IPS-18c (cell line): ENCODE data around the gene SLC9A1.

Experiments used
- H3K4me3 ChIP-seq: 2 replicates; pipeline ENCODE4 v1.7.0; 2013; ENCODE audit warnings: low read depth, mild to moderate bottlenecking, low read length, moderate library complexity; ENCODE audit not compliant: insufficient read depth
- H3K9me3 ChIP-seq: one replicate; pipeline ENCODE4 v1.6.1; 2013; ENCODE audit warnings: mild to moderate bottlenecking, low read length, moderate library complexity; ENCODE audit not compliant: control insufficient read depth, insufficient read depth

SLC9A1 gene

GRCh38 chr1:27153927-27154358 lies 982 bp downstream of the SLC9A1 start:
- H3K9me3 ChIP-seq = no peaks in the 10 kb centered on the region
- peak overlapping the region; percentile 72; the same call in 1 of the 2 replicates for H3K4me3 ChIP-seq

- H3K4me3 ChIP-seq = peak overlapping the region; percentile 20; the same call in 1 of the 2 replicates
- H3K9me3 ChIP-seq = no peaks in the 10 kb centered on the region
Measured at GRCh38 chr1:27153549-27153886, 1.4 kb downstream of the SLC9A1 start.

- no peaks in the 10 kb centered on the region for H3K9me3 ChIP-seq
- H3K4me3 ChIP-seq = peak overlapping the region; percentile 20; the same call in 1 of the 2 replicates
Measured at GRCh38 chr1:27152829-27153548, 1.9 kb downstream of the SLC9A1 start.

- Histone ChIP-seq H3K9me3 (no peaks in the 10 kb centered on the region), H3K4me3 (no peak overlapping the region)
Measured at GRCh38 chr1:27152004-27152828, 2.7 kb downstream of the SLC9A1 start.

GRCh38 chr1:27150641-27151040 lies 4.3 kb downstream of the SLC9A1 start:
- Histone ChIP-seq H3K9me3 (no peaks in the 10 kb centered on the region), H3K4me3 (no peak overlapping the region)

- Histone ChIP-seq H3K9me3 (no peaks in the 10 kb centered on the region), H3K4me3 (no peak overlapping the region)
Measured at GRCh38 chr1:27150183-27150582, 4.7 kb downstream of the SLC9A1 start.

- H3K9me3 ChIP-seq = no peaks in the 10 kb centered on the region
- H3K4me3 ChIP-seq = no peak overlapping the region
Measured at GRCh38 chr1:27149762-27150113, 5.2 kb downstream of the SLC9A1 start.

- Histone ChIP-seq H3K9me3 (no peaks in the 10 kb centered on the region), H3K4me3 (no peak overlapping the region)
Measured at GRCh38 chr1:27149084-27149761, 5.7 kb downstream of the SLC9A1 start.

GRCh38 chr1:27148591-27148990 lies 6.3 kb downstream of the SLC9A1 start:
- no peaks in the 10 kb centered on the region for H3K9me3 ChIP-seq
- no peak overlapping the region for H3K4me3 ChIP-seq

- H3K4me3 ChIP-seq = no peak overlapping the region
- H3K9me3 ChIP-seq = no peaks in the 10 kb centered on the region
Measured at GRCh38 chr1:27147842-27148518, 6.9 kb downstream of the SLC9A1 start.

- Histone ChIP-seq H3K4me3 (no peak overlapping the region), H3K9me3 (no peaks in the 10 kb centered on the region)
Measured at GRCh38 chr1:27145934-27146354, 9.0 kb downstream of the SLC9A1 start.

- H3K9me3 ChIP-seq = no peaks in the 10 kb centered on the region
- no peak overlapping the region; the same call in 1 of the 2 replicates for H3K4me3 ChIP-seq
Measured at GRCh38 chr1:27144920-27145661, 9.8 kb downstream of the SLC9A1 start.

GRCh38 chr1:27144049-27144748 lies 10.7 kb downstream of the SLC9A1 start:
- Histone ChIP-seq H3K9me3 (no peaks in the 10 kb centered on the region), H3K4me3 (no peak overlapping the region)

- Histone ChIP-seq H3K4me3 (no peak overlapping the region), H3K9me3 (no peaks in the 10 kb centered on the region)
Measured at GRCh38 chr1:27143401-27143800, 11.5 kb downstream of the SLC9A1 start.

GRCh38 chr1:27142464-27142863 lies 12.5 kb downstream of the SLC9A1 start:
- H3K4me3 ChIP-seq = no peak overlapping the region
- H3K9me3 ChIP-seq = no peaks in the 10 kb centered on the region

GRCh38 chr1:27141266-27142003 lies 13.5 kb downstream of the SLC9A1 start:
- Histone ChIP-seq H3K4me3 (no peak overlapping the region), H3K9me3 (no peaks in the 10 kb centered on the region)
